Astrocyte (in vitro differentiated cells and primary cell): ENCODE measurements around the gene FOXN4. TPM values are rescaled to one million over a fixed set of nuclear protein-coding genes. Genes with fewer than 3 reads are reported as not detected.
A peak's percentile ranks its signal among the peaks of the same experiment; 100 is the strongest.

Experiments
- DNase-seq: peaks from one replicate; pipeline ENCODE4 v3.0.0-alpha.2; 2010; ENCODE audit warnings: low read depth
- FAIRE-seq: peaks from 2 replicates; lab custom pipeline; 2011; peaks lifted over from hg19 to GRCh38; lab: Jason Lieb, UNC
- H2AFZ ChIP-seq: 2 replicates; pipeline ENCODE4 v1.6.0; 2012; ENCODE audit warnings: low read depth, low read length, inconsistent platforms
- H3K27ac ChIP-seq: 2 replicates; pipeline ENCODE4 v1.5.1; 2011; ENCODE audit warnings: low read depth, low read length, inconsistent platforms
- H3K27me3 ChIP-seq: 2 replicates; pipeline ENCODE4 v1.6.0; 2011; ENCODE audit warnings: low read length, inconsistent platforms; ENCODE audit not compliant: insufficient read depth
- H3K36me3 ChIP-seq: 2 replicates; pipeline ENCODE4 v1.5.1; 2011; ENCODE audit warnings: low read length, inconsistent platforms; ENCODE audit not compliant: insufficient read depth
- H3K4me1 ChIP-seq: 2 replicates; pipeline ENCODE4 v1.5.1; 2011; ENCODE audit warnings: low read length, inconsistent platforms; ENCODE audit not compliant: insufficient read depth
- H3K4me2 ChIP-seq: 2 replicates; pipeline ENCODE4 v1.6.0; 2012; ENCODE audit warnings: low read length, inconsistent platforms
- H3K4me3 ChIP-seq: 2 replicates; pipeline ENCODE4 v1.5.1; 2011; ENCODE audit warnings: low read depth, mild to moderate bottlenecking, low read length, inconsistent platforms; ENCODE audit not compliant: insufficient read depth
- H3K79me2 ChIP-seq: 2 replicates; pipeline ENCODE4 v1.6.0; 2012; ENCODE audit warnings: mild to moderate bottlenecking, low read length, inconsistent platforms; ENCODE audit not compliant: insufficient read depth
- H3K9ac ChIP-seq: 2 replicates; pipeline ENCODE4 v1.6.0; 2012; ENCODE audit warnings: mild to moderate bottlenecking, low read length, inconsistent platforms
- H3K9me3 ChIP-seq: 2 replicates; pipeline ENCODE4 v1.5.1; 2012; ENCODE audit warnings: low read depth, mild to moderate bottlenecking, low read length, inconsistent platforms; ENCODE audit not compliant: insufficient read depth
- H4K20me1 ChIP-seq: 2 replicates; pipeline ENCODE4 v1.6.0; 2012; ENCODE audit warnings: low read length, inconsistent platforms; ENCODE audit not compliant: insufficient read depth
- H3K27ac Mint-ChIP-seq: one replicate; pipeline ENCODE4 v1.8.0; 2021; ENCODE audit warnings: mild to moderate bottlenecking, mixed read lengths; ENCODE audit not compliant: unreplicated experiment
- H3K27me3 Mint-ChIP-seq: one replicate; pipeline ENCODE4 v1.8.0; 2021; ENCODE audit warnings: low read depth, mixed read lengths; ENCODE audit not compliant: unreplicated experiment
- H3K36me3 Mint-ChIP-seq: one replicate; pipeline ENCODE4 v1.8.0; 2021; ENCODE audit warnings: low read depth, mixed read lengths; ENCODE audit not compliant: unreplicated experiment
- H3K4me1 Mint-ChIP-seq: one replicate; pipeline ENCODE4 v1.8.0; 2021; ENCODE audit warnings: low read depth, mixed read lengths; ENCODE audit not compliant: unreplicated experiment
- H3K4me3 Mint-ChIP-seq: one replicate; pipeline ENCODE4 v1.8.0; 2021; ENCODE audit warnings: mild to moderate bottlenecking, moderate library complexity, mixed read lengths; ENCODE audit not compliant: unreplicated experiment
- H3K9me3 Mint-ChIP-seq: one replicate; pipeline ENCODE4 v1.8.0; 2021; ENCODE audit warnings: mild to moderate bottlenecking, mixed read lengths; ENCODE audit not compliant: unreplicated experiment
- EZH2 ChIP-seq: IDR thresholded peaks from 2 replicates; pipeline ENCODE4 v1.6.1; 2012; ENCODE audit warnings: mild to moderate bottlenecking, low read length, inconsistent platforms; ENCODE audit not compliant: insufficient read depth
- total RNA-seq: library from RNA; stranded (reverse); gene quantifications from 2 replicates; pipeline ENCODE4 v1.2.1, GENCODE V29; 2021
- TF ChIP-seq, protein P1 (sequence below): IDR thresholded peaks from 2 replicates; pipeline ENCODE4 v1.5.1; 2011; ENCODE audit warnings: low read depth, mild to moderate bottlenecking, inconsistent platforms, low read length, moderate library complexity; ENCODE audit not compliant: insufficient read depth

Gene FOXN4
- total RNA-seq, 1 donor from 2014 or later = not detected

DNA sequence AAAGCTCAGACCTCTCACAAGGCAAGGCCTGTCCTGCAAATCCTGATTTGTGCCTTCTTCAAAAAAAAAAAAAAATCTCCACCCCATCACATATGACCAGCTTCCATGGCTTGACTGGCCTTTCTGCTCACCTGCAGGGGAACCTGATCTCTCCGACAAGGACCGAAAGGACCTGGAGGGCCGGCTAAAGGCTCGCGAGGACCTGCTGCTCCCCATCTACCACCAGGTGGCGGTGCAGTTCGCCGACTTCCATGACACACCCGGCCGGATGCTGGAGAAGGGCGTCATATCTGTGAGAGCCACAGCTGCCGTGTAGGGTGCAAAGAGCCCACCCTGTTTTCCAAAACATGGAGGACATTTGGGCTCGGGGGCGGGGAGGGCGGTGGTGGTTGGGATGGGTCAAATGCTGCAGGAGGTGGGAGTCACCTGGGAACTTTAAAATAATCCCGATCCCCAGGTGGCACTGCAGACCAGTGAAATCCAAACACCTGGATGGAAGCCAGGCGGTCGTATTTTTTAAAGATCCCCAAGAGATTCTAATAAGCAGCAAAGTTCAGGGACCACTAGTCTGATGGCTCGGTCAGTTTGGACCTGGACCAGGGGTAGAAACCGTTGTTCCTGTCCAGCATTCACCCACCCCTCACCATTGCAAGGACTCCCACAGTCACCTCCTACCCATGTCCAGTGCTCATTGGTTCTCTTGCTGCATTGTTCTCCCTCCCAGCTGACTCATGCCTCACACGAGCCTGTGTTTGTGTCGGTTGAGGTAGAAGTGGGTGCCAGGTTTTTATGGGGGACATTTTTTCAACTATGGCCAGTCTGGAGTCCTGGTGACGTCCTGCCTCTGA, 44.8 kb downstream of the FOXN4 start:
- Histone ChIP-seq H3K36me3 (no peaks in the 10 kb centered on the region), H3K4me1 (no peaks in the 10 kb centered on the region), H3K27me3 (no peaks in the 10 kb centered on the region), H3K4me3 (no peak overlapping the region), H3K79me2 (no peaks in the 10 kb centered on the region), H3K27ac (no peak overlapping the region), H4K20me1 (no peaks in the 10 kb centered on the region), H3K9ac (no peak overlapping the region), H3K4me2 (no peak overlapping the region), H2AFZ (peak overlapping the region; percentile 21), H3K9me3 (no peaks in the 10 kb centered on the region)
- H3K4me3 Mint-ChIP-seq = no peak overlapping the region
- peaks cover 10% of the 10 kb centered on the region for H3K27me3 Mint-ChIP-seq
- no peak for TF ChIP-seq EZH2
- TF ChIP-seq, protein P1, sequence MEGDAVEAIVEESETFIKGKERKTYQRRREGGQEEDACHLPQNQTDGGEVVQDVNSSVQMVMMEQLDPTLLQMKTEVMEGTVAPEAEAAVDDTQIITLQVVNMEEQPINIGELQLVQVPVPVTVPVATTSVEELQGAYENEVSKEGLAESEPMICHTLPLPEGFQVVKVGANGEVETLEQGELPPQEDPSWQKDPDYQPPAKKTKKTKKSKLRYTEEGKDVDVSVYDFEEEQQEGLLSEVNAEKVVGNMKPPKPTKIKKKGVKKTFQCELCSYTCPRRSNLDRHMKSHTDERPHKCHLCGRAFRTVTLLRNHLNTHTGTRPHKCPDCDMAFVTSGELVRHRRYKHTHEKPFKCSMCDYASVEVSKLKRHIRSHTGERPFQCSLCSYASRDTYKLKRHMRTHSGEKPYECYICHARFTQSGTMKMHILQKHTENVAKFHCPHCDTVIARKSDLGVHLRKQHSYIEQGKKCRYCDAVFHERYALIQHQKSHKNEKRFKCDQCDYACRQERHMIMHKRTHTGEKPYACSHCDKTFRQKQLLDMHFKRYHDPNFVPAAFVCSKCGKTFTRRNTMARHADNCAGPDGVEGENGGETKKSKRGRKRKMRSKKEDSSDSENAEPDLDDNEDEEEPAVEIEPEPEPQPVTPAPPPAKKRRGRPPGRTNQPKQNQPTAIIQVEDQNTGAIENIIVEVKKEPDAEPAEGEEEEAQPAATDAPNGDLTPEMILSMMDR = peak; percentile 66
- no peak overlapping the region for H3K27ac Mint-ChIP-seq
- DNase-seq = peak; percentile 13
- peaks cover 3% of the 10 kb centered on the region for H3K9me3 Mint-ChIP-seq
- no peak for FAIRE-seq
- no peaks in the 10 kb centered on the region for H3K36me3 Mint-ChIP-seq
- no peaks in the 10 kb centered on the region for H3K4me1 Mint-ChIP-seq

DNA sequence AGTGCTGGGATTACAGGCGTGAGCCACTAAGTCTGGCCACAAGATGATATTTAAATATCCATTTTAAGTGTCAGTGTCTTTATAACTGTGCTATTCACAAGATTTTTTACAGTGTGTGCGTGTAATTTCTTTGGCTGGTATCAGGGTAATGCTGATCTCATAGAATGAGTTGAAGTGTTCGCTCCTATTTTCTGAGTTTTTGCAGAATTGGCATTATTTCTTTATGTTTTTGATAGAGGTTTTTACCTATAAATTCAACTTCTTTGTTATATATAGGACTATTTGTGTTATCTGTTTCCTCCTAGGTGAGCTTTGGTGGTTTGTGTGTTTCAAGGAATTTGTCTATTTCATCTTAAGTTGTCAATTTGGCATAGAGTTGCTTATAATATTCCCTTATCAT, 45.6 kb downstream of the FOXN4 start:
- Mint-ChIP-seq H3K4me1 (no peaks in the 10 kb centered on the region), H3K36me3 (no peaks in the 10 kb centered on the region), H3K27me3 (peaks cover 10% of the 10 kb centered on the region), H3K9me3 (no peaks in the 10 kb centered on the region), H3K4me3 (no peak overlapping the region), H3K27ac (no peak overlapping the region)
- Histone ChIP-seq H3K4me3 (no peak overlapping the region), H3K79me2 (no peaks in the 10 kb centered on the region), H4K20me1 (no peaks in the 10 kb centered on the region), H3K4me1 (no peaks in the 10 kb centered on the region), H3K27ac (no peak overlapping the region), H3K27me3 (no peaks in the 10 kb centered on the region), H3K9ac (no peak overlapping the region), H3K36me3 (no peaks in the 10 kb centered on the region), H3K9me3 (no peaks in the 10 kb centered on the region), H3K4me2 (no peak overlapping the region), H2AFZ (no peak overlapping the region)
- no peak for DNase-seq
- FAIRE-seq = no peak
- no peak for TF ChIP-seq EZH2
- TF ChIP-seq, protein P1 = no peak

DNA sequence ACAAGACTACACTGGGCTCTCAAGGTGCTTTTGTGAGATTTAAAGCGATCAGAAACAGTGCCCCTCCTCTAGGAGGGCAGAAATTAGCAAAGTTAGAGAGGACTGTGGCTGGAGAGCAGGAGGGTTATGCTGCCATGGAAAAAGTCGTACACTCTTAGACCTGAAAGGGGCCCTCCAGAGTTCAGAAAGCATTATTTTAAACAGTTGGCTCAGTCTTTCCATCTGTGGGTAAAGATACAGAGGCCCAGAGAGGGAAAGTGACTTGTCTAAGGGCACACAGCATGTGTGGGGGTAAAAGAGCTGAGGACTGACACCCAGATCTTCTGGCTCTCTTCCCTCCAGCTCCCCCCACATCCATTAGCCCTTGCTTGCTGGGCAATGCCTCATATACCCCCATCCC, 47.1 kb downstream of the FOXN4 start:
- Mint-ChIP-seq H3K27ac (no peak overlapping the region), H3K4me3 (no peak overlapping the region), H3K27me3 (peaks cover 10% of the 10 kb centered on the region), H3K9me3 (no peaks in the 10 kb centered on the region), H3K4me1 (no peaks in the 10 kb centered on the region), H3K36me3 (no peaks in the 10 kb centered on the region)
- Histone ChIP-seq H3K79me2 (no peaks in the 10 kb centered on the region), H3K36me3 (no peaks in the 10 kb centered on the region), H3K9ac (no peak overlapping the region), H3K9me3 (no peaks in the 10 kb centered on the region), H3K4me3 (no peak overlapping the region), H4K20me1 (no peaks in the 10 kb centered on the region), H3K4me1 (no peaks in the 10 kb centered on the region), H2AFZ (no peak overlapping the region), H3K27me3 (no peaks in the 10 kb centered on the region), H3K27ac (no peak overlapping the region), H3K4me2 (no peak overlapping the region)
- no peak for TF ChIP-seq EZH2
- TF ChIP-seq, protein P1 = no peak
- DNase-seq = no peak
- no peak for FAIRE-seq
